T-helper 1 cell treated with Interleukin-12 subunit alpha and Interleukin-12 subunit beta and Interleukin-4 antibody, amounts not matched to agents 30 μg/mL and 1 μg/mL, for 36 hours (primary cell): ENCODE results near the gene CDKN1C.

Experiments used
- H3K27ac Mint-ChIP-seq: one replicate; pipeline ENCODE4 v1.8.0; 2021; ENCODE audit warnings: mild to moderate bottlenecking, mixed read lengths
- H3K27me3 Mint-ChIP-seq: one replicate; pipeline ENCODE4 v1.8.0; 2021; ENCODE audit warnings: low read depth, mixed read lengths
- H3K36me3 Mint-ChIP-seq: one replicate; pipeline ENCODE4 v1.8.0; 2021; ENCODE audit warnings: low read depth, mixed read lengths
- H3K4me1 Mint-ChIP-seq: one replicate; pipeline ENCODE4 v1.8.0; 2021; ENCODE audit warnings: low read depth, mixed read lengths
- H3K4me3 Mint-ChIP-seq: one replicate; pipeline ENCODE4 v1.8.0; 2021; ENCODE audit warnings: mild to moderate bottlenecking, moderate library complexity, mixed read lengths
- H3K9me3 Mint-ChIP-seq: one replicate; pipeline ENCODE4 v1.8.0; 2021; ENCODE audit warnings: mixed read lengths

CDKN1C gene

DNA sequence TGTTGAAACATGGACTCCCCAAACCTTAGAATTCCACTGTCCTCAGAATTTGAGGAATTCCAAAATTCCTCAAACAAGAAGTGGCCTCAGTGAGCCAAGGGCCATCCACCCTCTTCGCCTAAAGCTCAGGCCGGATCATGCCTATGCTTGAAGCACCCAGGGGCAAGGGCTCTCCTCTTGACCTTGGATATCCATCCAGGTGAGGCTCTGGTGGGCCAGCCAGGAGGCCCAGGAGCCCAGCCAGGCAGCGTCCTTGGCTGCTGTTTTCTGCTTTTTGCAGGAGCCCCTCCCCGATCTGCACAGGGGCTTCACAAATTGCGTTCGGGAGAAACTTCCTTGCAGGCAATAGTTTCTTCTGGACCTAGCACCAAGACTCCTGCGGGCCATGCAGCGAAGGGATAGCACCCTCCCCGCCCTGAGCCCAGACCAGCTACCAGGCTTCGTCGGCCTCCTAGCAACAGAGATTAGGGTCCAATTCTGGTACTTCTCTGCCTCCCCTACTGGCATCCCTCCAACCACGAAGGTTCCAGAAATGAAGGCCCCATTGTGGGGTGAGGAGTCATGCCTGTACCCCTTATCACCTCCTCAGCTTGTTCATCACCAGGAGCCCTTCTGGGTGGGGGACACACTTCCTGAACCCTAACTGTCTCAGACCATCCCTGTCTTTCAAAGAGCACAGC lies 41.7 kb upstream of the CDKN1C start:
- Mint-ChIP-seq H3K36me3 (peaks cover 2% of the 10 kb centered on the region), H3K4me3 (peak overlapping the region; percentile 77), H3K4me1 (peaks cover 15% of the 10 kb centered on the region), H3K27ac (no peak overlapping the region), H3K27me3 (peaks cover 24% of the 10 kb centered on the region), H3K9me3 (no peaks in the 10 kb centered on the region)

DNA sequence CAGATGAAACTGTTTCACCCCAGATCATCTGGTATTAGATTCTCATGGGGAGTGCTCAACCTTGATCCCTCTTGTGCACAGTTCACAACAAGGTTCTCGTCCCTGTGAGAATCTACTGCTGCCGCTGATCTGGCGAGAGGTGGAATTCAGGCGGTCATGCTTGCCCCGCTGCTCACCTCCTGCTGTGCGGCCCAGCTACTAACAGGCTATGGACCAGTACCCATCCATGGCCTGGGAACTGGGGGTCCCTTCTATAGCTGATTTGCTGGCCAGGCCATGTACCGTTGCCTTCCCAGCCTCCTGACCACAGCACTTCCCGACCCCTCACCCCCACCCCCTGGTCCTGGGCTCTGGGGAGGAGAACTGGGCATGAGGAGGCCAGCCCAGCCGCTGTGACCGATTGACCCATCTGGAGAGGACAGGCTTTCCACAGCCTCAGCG lies 41.1 kb upstream of the CDKN1C start:
- Mint-ChIP-seq H3K36me3 (peaks cover 2% of the 10 kb centered on the region), H3K9me3 (no peaks in the 10 kb centered on the region), H3K27me3 (peaks cover 24% of the 10 kb centered on the region), H3K4me3 (no peak overlapping the region), H3K27ac (no peak overlapping the region), H3K4me1 (peaks cover 15% of the 10 kb centered on the region)

DNA sequence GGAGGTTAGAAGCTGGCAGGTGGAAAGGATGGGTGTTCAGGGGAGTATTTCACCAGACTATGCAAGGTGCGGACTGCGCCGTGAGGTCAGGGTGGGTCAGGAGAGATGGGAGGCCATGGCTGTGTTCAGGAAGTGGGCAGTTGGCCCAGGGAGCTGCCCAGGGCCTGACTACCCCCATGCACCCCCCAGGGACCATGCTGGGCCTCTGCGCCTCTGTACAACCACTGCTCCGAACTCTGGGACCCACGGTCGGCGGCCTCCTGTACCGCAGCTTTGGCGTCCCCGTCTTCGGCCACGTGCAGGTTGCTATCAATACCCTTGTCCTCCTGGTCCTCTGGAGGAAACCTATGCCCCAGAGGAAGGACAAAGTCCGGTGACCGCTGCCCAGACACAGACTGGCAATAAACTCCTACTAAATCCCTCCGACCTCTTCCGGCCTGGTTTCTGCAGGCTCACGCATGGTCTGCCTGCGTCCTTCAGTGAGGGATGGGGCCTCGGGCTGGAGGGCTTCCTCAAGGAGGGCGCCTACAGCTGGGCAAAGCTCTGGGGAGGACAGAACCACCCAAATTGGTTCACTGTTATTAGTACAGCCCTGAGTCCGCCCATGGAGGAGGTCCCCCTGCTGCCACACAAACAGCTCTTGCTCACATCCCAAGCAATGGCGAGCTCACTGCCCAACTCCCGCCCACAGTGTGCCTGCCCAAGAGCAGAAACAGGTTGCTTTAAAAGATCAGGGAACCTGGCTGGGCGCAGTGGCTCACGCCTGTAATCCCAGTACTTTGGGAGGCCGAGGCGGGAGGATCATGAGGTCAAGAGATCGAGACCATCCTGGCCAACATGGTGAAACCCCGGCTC lies 39.5 kb upstream of the CDKN1C start:
- H3K4me1 Mint-ChIP-seq, result peaks cover 11% of the 10 kb centered on the region
- peaks cover 19% of the 10 kb centered on the region for H3K27me3 Mint-ChIP-seq
- H3K36me3 Mint-ChIP-seq, result peaks cover 2% of the 10 kb centered on the region
- H3K9me3 Mint-ChIP-seq, result no peaks in the 10 kb centered on the region
- no peak overlapping the region for H3K27ac Mint-ChIP-seq
- H3K4me3 Mint-ChIP-seq, result no peak overlapping the region

DNA sequence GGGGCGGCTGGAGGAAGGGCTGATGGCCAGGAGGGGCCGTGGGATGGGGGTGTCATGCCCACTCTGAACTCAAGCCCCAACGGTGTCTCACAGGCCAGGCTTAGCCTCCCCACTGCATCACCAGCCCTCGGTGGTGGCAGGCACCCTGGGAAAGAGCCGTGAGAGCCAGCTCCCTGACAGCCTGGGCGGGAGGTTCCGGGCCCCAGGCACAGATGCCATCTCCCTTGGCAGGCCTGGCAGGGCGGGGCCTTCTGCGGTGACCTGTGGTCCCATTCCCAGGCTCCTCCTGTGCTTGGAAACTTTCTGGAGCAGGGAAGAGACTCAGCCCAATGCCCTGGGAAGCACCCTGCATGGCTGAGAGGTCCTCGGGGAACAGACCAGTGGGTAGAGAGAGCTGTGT lies 38.8 kb upstream of the CDKN1C start:
- H3K4me1 Mint-ChIP-seq, result peaks cover 8% of the 10 kb centered on the region
- no peak overlapping the region for H3K27ac Mint-ChIP-seq
- no peak overlapping the region for H3K4me3 Mint-ChIP-seq
- peaks cover 2% of the 10 kb centered on the region for H3K36me3 Mint-ChIP-seq
- no peaks in the 10 kb centered on the region for H3K9me3 Mint-ChIP-seq
- peaks cover 16% of the 10 kb centered on the region for H3K27me3 Mint-ChIP-seq

DNA sequence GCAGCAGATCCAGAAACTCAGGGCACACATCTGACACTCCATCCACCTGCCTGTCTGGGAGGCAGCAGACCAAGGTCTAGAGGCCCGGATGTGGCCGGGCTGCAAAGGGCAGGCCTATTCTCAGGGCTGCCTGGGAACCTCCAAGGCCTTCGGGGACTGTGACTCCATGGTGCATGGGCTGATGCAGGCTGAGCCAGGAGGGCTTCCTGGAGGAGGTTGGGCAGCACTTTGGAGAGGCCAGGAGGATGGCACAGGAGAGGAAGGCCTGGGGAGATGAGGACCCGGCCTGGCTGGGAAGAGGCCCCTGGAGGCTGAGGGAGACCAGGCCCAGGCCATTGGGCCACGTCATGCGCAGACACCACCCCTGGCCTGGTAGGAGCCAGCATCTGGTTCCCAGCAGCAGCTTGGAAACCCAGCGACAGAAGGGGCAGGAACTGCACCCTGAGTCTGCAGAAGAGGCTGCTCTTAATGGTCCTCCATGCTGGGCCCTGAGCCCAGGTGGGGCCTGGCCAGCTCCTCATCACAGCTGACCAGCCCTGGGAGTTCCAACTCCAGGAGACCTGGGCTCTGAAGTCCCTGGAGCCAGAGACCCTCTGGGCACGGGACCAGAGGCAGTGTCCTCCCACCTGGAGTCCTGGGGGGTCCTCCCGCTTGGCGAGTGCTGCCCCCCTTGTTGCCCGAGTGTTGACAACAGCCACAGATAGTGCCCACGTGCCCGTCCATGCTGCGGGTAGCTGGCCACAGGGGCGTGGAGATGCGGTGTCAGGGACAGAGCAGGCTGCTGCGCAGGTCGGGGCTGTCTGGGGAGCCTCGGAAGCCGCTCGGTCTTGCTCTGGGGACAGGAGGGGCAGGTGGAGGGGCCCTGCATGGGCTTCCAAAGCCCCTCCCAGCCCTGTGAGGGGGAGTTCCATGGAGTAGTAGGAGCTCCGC lies 38.1 kb upstream of the CDKN1C start:
- H3K27ac Mint-ChIP-seq, result no peak overlapping the region
- no peak overlapping the region for H3K4me3 Mint-ChIP-seq
- peaks cover 2% of the 10 kb centered on the region for H3K36me3 Mint-ChIP-seq
- H3K4me1 Mint-ChIP-seq, result peaks cover 6% of the 10 kb centered on the region
- H3K27me3 Mint-ChIP-seq, result peaks cover 12% of the 10 kb centered on the region
- no peaks in the 10 kb centered on the region for H3K9me3 Mint-ChIP-seq

DNA sequence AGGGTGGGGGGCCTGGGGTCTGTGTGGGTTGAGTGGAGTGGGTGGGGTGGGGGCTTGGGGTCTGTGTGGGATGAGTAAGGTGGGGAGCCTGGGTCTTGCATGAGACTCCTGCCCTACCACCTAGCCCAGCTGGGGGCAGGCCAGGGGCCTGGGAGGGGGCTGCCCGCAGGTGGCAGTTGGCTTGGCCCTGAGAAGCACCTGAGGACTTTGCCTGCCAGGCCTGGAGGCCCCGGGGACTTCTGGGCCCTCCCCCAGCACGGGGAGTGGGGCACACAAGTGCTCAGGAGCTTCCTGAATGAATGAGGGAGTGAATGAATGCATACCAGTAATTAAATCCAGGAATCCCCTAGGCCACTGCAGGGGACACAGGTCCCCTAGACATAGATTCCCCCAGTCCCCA lies 37.1 kb upstream of the CDKN1C start:
- H3K27me3 Mint-ChIP-seq, result peaks cover 4% of the 10 kb centered on the region
- no peaks in the 10 kb centered on the region for H3K4me1 Mint-ChIP-seq
- H3K9me3 Mint-ChIP-seq, result no peaks in the 10 kb centered on the region
- no peak overlapping the region for H3K4me3 Mint-ChIP-seq
- no peak overlapping the region for H3K27ac Mint-ChIP-seq
- peaks cover 2% of the 10 kb centered on the region for H3K36me3 Mint-ChIP-seq

DNA sequence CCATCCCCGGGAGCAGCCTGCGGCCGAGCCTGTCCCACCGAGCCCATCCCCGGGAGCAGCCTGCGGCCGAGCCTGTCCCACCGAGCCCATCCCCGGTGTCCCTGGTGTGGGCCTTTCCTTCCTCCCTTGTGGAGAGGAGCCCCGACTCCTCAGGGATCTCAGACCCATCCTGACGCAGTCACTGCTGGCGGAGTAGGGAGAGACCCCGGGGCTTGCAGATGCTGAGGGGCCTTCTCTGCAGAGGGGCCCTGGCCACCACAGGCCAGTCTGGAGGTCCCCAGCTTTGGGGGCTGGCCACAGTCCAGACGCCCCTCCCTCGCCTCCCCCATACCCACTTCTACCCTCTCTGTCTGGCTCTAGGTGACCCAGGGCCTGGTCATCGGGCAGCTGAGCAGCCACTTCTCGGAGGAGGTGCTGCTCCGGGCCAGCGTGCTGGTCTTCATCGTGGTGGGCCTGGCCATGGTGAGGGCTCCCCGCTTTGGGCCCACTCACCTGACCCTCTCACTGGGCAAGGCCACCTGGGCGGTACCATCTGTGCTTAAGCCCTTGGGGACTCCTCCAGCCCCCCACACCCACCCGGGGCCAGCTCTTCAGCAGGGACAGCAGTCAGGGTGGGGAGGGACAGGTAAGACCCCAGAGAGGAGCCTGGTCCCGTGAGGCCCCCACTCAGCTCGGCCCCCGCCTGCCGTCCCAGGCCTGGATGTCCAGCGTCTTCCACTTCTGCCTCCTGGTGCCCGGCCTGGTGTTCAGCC lies 36.3 kb upstream of the CDKN1C start:
- Mint-ChIP-seq H3K36me3 (no peaks in the 10 kb centered on the region), H3K4me3 (no peak overlapping the region)

DNA sequence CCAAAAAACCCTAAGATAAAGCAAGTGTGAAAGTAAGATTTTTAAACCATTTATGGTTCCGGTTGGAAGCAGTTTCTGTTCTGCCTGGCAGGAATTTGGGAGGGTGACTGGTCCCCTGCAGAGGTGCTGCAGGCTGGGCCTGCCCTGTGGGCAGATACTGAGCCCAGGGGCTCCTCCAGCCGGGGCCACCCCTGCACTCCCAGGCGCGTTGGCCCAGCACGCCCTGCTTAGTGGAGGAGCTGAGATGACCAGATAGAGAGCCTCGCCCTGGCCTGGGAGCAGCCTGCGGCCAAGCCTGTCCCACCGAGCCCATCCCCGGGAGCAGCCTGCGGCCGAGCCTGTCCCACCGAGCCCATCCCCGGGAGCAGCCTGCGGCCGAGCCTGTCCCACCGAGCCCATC lies 35.7 kb upstream of the CDKN1C start:
- Mint-ChIP-seq H3K9me3 (no peaks in the 10 kb centered on the region), H3K27me3 (no peaks in the 10 kb centered on the region), H3K4me3 (no peak overlapping the region), H3K36me3 (no peaks in the 10 kb centered on the region), H3K27ac (no peak overlapping the region), H3K4me1 (no peaks in the 10 kb centered on the region)

More for the DNA sequence above, 36.3 kb upstream of the CDKN1C start:
- Mint-ChIP-seq H3K27ac (no peak overlapping the region), H3K4me1 (no peaks in the 10 kb centered on the region), H3K27me3 (no peaks in the 10 kb centered on the region), H3K9me3 (no peaks in the 10 kb centered on the region)

DNA sequence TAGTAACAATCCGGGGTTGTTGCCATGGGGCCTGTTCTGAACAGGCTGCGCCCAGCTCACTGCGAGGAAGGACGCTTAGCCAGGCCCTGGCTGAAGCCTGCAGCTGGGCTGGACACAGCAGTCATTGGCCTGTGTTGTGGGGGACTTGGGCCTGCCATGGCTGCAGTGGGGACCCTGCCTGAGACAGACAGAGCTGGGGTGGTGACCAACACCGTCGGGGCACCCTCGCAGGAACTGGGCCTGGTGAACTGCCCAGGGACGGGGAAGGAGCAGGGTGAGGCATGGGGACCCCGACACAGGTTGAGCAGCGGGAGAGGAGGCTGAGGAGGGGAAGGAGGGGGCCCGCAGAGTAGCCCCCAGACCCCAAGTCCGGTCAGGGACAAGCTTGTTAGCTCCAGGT lies 34.8 kb upstream of the CDKN1C start:
- H3K4me1 Mint-ChIP-seq, result no peaks in the 10 kb centered on the region
- no peaks in the 10 kb centered on the region for H3K9me3 Mint-ChIP-seq
- H3K4me3 Mint-ChIP-seq, result no peak overlapping the region
- no peaks in the 10 kb centered on the region for H3K36me3 Mint-ChIP-seq
- H3K27me3 Mint-ChIP-seq, result no peaks in the 10 kb centered on the region
- H3K27ac Mint-ChIP-seq, result no peak overlapping the region

DNA sequence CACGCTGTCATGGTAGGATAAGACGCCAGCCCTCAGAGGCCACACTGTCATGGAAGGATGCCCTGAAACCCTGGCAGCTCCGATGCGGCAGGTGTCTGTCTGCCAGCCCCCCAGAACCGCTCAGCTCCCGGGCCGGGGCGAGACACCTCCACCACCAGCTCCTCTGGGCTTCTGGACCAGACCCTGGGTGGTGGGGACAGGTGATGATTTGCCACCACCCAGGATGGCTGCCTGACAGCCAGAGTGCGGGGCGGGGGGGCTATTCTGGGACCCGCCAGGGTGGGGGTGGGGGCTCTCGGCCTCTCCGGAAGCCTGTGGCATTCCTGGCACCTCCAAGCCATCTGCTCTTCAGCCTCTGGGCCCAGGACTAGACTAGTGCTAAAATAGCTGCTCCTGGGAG lies 34.3 kb upstream of the CDKN1C start:
- Mint-ChIP-seq H3K27ac (no peak overlapping the region), H3K4me1 (no peaks in the 10 kb centered on the region), H3K27me3 (no peaks in the 10 kb centered on the region)

DNA sequence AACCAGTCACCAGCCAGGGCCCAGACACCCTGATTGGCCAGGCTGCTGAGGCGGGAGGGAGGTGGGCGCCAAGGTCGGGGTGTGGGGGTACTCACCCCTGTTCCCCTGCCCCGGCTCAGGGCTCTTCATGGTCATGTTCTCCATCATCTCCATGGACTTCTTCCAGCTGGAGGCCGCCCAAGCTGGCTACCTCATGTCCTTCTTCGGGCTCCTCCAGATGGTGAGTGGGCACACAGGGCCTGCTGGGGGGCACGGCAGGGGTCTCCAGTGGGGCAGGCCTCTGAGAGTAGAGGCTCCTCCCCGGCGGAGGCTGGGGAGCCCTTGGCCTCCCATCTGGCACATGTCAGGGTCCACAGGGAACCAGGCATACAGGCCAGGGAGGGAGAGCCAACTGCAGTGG lies 33.6 kb upstream of the CDKN1C start:
- H3K27ac Mint-ChIP-seq, result no peak overlapping the region
- H3K36me3 Mint-ChIP-seq, result no peaks in the 10 kb centered on the region
- H3K27me3 Mint-ChIP-seq, result no peaks in the 10 kb centered on the region
- no peaks in the 10 kb centered on the region for H3K4me1 Mint-ChIP-seq
- H3K4me3 Mint-ChIP-seq, result no peak overlapping the region
- no peaks in the 10 kb centered on the region for H3K9me3 Mint-ChIP-seq

More for the DNA sequence above, 34.3 kb upstream of the CDKN1C start:
- Mint-ChIP-seq H3K9me3 (no peaks in the 10 kb centered on the region), H3K4me3 (no peak overlapping the region), H3K36me3 (no peaks in the 10 kb centered on the region)

DNA sequence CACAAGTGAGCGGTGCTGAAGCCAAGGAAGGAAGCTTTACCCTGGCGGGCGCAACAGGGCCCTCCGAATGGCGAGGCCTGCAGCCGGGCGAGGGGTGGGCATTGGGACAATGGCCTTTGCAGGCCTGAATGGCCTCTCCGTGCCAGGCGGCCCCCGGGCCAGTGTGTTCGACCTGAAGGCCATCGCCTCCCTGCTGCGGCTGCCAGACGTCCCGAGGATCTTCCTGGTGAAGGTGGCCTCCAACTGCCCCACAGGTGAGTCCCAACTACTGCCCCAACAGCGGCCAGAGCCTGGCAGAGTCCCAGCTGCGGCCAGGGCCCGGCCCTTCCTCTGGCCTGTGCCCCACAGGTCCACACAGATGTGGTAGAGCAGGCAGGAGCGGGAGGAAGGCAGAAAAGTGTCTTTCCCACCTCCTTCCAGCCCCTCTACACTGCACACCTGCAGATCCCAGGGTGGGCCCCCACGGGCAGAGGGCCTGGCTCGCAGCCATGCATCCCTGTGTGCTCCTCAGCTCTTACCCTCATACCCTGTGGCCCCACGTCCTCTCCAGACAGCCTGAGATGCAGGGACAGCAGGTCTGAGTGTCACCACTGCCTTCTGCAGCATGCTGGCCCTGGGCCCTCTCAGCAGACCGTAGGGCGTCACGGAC lies 32.4 kb upstream of the CDKN1C start:
- H3K4me3 Mint-ChIP-seq, result no peak overlapping the region
- H3K36me3 Mint-ChIP-seq, result no peaks in the 10 kb centered on the region
- no peaks in the 10 kb centered on the region for H3K4me1 Mint-ChIP-seq
- H3K27me3 Mint-ChIP-seq, result no peaks in the 10 kb centered on the region
- H3K9me3 Mint-ChIP-seq, result no peaks in the 10 kb centered on the region
- no peak overlapping the region for H3K27ac Mint-ChIP-seq

DNA sequence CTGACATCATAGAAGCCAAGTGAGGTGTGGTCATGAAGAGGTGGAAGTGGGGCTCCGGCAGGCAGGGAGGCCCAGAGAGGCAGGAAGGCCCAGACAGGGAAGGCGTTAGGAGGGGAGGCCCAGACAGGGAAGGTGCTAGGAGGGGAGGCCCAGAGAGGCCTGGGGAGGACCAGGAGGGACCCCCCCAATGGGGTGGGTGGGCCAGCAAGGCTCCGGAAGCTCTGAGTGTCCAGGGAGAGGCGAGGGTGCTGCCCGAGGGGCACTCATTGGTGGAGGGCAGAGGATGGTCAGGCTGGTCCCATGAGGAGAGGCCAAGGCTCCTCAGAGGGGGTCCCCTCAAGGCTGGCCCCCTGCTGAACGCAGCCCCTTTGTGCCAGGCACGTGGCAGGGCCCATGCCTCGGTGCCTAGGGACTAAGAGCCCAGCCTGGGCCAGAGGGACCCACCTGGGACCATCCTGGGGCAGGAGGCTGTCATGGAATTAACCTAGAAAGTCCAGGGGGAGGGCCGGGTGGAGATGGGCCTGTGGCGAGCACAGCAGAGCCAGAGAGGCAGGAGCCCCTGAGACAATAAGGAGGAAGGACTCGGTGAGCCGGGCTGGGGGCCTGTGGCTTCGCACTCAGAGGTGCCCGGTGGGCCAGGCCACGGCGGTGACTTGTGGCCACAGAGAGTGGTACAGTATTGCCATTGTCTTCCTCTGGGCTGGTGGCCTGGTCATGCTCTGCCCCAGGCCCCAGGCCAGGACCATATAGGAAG lies 31.5 kb upstream of the CDKN1C start:
- no peaks in the 10 kb centered on the region for H3K4me1 Mint-ChIP-seq
- no peak overlapping the region for H3K27ac Mint-ChIP-seq
- H3K27me3 Mint-ChIP-seq, result no peaks in the 10 kb centered on the region
- no peaks in the 10 kb centered on the region for H3K36me3 Mint-ChIP-seq
- H3K4me3 Mint-ChIP-seq, result no peak overlapping the region
- H3K9me3 Mint-ChIP-seq, result no peaks in the 10 kb centered on the region
